Skin of body (tissue), 2 donors: ENCODE results near the gene KPRP. TPM values are rescaled to one million over a fixed set of nuclear protein-coding genes. Genes with fewer than 3 reads are reported as not detected.

Experiments
- DNase-seq: peaks from one replicate; lab custom pipeline; 2025; lab: John Stamatoyannopoulos, UW
- total RNA-seq: library from RNA; depleted of rRNA; stranded (reverse); fragments of >200 nt; gene quantifications from one replicate; pipeline ENCODE4 v1.2.3, GENCODE V29; 2014

KPRP gene
- total RNA-seq, 1 donor from 2014 or later, result 0.89 TPM

GRCh38 chr1:152770411-152770810, 12.6 kb downstream of the KPRP start:
- DNase-seq, result no peak

- DNase-seq, result no peak
These were observed 17.1 kb downstream of the KPRP start, which contains the start of gene LCE1F for GRCh38 chr1:152774875-152775274. Gene LCE1F (plus strand): TSS chr1:152775140. CDS start chr1:152776372, 1,232 bp downstream.

GRCh38 chr1:152776361-152776760, 18.5 kb downstream of the KPRP start:
- DNase-seq, result no peak

GRCh38 chr1:152777510-152778137, 19.8 kb downstream of the KPRP start:
- DNase-seq, result no peak

- DNase-seq, result no peak
These were observed 25.3 kb downstream of the KPRP start for GRCh38 chr1:152783095-152783494.

GRCh38 chr1:152786077-152786476, 28.3 kb downstream of the KPRP start, which contains the start of gene LCE1E:
Gene LCE1E (plus strand): TSS chr1:152786257. CDS start chr1:152787300, 1,043 bp downstream.
- no peak for DNase-seq

- DNase-seq, result no peak
These were observed 37.9 kb downstream of the KPRP start for GRCh38 chr1:152795686-152796085.

GRCh38 chr1:152796421-152796820, 38.6 kb downstream of the KPRP start, which contains the start of gene LCE1D:
Gene LCE1D (plus strand): TSS chr1:152796721. CDS start chr1:152797795, 1,074 bp downstream.
- no peak for DNase-seq

- DNase-seq, result no peak
These were observed 43.5 kb downstream of the KPRP start for GRCh38 chr1:152801333-152801732.

- no peak for DNase-seq
These were observed 48.8 kb downstream of the KPRP start, which contains the start of gene LCE1C for GRCh38 chr1:152806576-152806975. Gene LCE1C (minus strand): TSS chr1:152806651. CDS start chr1:152805478, 1,173 bp downstream.

GRCh38 chr1:152811050-152811449, 53.2 kb downstream of the KPRP start:
- no peak for DNase-seq

Other genes starting within 250 kb of the KPRP start
- gene LCE5A, start 247.2 kb upstream of the KPRP start, total RNA-seq, result not detected
- gene CRCT1, start 243.5 kb upstream of the KPRP start, total RNA-seq, result 5.0 TPM
- 1.3 TPM for gene LCE3E, start 191.2 kb upstream of the KPRP start, total RNA-seq
- 1.9 TPM for gene LCE3D, start 177.5 kb upstream of the KPRP start, total RNA-seq
- not detected for gene LCE3C, start 157.8 kb upstream of the KPRP start, total RNA-seq
- gene LCE3B, start 144.2 kb upstream of the KPRP start, total RNA-seq, result not detected
- not detected for gene LCE3A, start 134.9 kb upstream of the KPRP start, total RNA-seq
- gene LCE2D, start 94.6 kb upstream of the KPRP start, total RNA-seq, result 0.49 TPM
- gene LCE2C, start 82.7 kb upstream of the KPRP start, total RNA-seq, result 3.4 TPM
- 5.9 TPM for gene LCE2B, start 71.9 kb upstream of the KPRP start, total RNA-seq
- gene LCE2A, start 59.7 kb upstream of the KPRP start, total RNA-seq, result 1.2 TPM
- not detected for gene LCE4A, start 49.9 kb upstream of the KPRP start, total RNA-seq
- gene LCE1F, start 17.1 kb downstream of the KPRP start, total RNA-seq, result not detected
- 0.59 TPM for gene LCE1E, start 28.2 kb downstream of the KPRP start, total RNA-seq
- gene LCE1D, start 38.7 kb downstream of the KPRP start, total RNA-seq, result 1.4 TPM
- 9.3 TPM for gene LCE1C, start 48.6 kb downstream of the KPRP start, total RNA-seq
- gene LCE1B, start 53.9 kb downstream of the KPRP start, total RNA-seq, result 1.9 TPM
- 1.7 TPM for gene LCE1A, start 69.4 kb downstream of the KPRP start, total RNA-seq
- 4.4 TPM for gene LCE6A, start 84.8 kb downstream of the KPRP start, total RNA-seq
- gene LCE7A, start 102.0 kb downstream of the KPRP start, total RNA-seq, result not detected
- gene SMCP, start 120.3 kb downstream of the KPRP start, total RNA-seq, result not detected
- gene IVL, start 150.5 kb downstream of the KPRP start, total RNA-seq, result 71.5 TPM
- 1.8 TPM for gene SPRR5, start 189.2 kb downstream of the KPRP start, total RNA-seq
- gene SPRR4, start 212.6 kb downstream of the KPRP start, total RNA-seq, result 17.7 TPM
- gene SPRR1A, start 226.1 kb downstream of the KPRP start, total RNA-seq, result 6.1 TPM
- gene SPRR3, start 243.7 kb downstream of the KPRP start, total RNA-seq, result 0.69 TPM